ENCODE measurements around the gene CELF4. TPM values are rescaled to one million over a fixed set of nuclear protein-coding genes. Genes with fewer than 3 reads are reported as not detected.

CELF4 gene
- total RNA-seq, 1 donor from 2014 or later = 2.3 TPM

DNA sequence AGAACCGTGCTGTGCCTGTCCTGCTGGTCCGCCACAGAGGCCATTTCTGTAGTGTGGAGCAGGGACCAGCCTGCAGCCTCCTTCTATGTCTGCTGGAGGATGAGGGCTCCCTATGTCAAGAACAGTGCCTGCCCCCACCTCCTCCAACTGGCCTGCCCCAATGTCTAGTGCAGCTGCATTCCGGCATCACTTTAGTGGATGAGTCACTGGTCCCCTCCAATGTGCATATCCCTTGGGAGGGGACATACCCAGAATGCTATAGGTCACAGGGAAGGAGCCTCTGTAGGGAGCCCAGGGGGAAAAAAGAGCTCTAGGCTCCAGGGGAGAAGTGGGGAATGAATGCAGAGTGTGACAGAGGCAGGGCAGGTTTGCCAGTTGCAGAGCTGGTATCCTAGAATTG is 219.6 kb downstream of the CELF4 start:
- Mint-ChIP-seq H3K27ac (no peak overlapping the region), H3K36me3 (no peaks in the 10 kb centered on the region), H3K27me3 (ENCODE audit: low read depth) (peaks cover 47% of the 10 kb centered on the region), H3K4me3 (no peak overlapping the region), H3K4me1 (no peaks in the 10 kb centered on the region), H3K9me3 (no peaks in the 10 kb centered on the region)
- DNase-seq (ENCODE audit: low spot score in 2 of 2, unreplicated experiment in 2 of 2) = no peak
- TF ChIP-seq, protein P1, sequence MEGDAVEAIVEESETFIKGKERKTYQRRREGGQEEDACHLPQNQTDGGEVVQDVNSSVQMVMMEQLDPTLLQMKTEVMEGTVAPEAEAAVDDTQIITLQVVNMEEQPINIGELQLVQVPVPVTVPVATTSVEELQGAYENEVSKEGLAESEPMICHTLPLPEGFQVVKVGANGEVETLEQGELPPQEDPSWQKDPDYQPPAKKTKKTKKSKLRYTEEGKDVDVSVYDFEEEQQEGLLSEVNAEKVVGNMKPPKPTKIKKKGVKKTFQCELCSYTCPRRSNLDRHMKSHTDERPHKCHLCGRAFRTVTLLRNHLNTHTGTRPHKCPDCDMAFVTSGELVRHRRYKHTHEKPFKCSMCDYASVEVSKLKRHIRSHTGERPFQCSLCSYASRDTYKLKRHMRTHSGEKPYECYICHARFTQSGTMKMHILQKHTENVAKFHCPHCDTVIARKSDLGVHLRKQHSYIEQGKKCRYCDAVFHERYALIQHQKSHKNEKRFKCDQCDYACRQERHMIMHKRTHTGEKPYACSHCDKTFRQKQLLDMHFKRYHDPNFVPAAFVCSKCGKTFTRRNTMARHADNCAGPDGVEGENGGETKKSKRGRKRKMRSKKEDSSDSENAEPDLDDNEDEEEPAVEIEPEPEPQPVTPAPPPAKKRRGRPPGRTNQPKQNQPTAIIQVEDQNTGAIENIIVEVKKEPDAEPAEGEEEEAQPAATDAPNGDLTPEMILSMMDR (IDR thresholded peaks at IDR 0.05; ENCODE audit: unreplicated experiment) = no peak

DNA sequence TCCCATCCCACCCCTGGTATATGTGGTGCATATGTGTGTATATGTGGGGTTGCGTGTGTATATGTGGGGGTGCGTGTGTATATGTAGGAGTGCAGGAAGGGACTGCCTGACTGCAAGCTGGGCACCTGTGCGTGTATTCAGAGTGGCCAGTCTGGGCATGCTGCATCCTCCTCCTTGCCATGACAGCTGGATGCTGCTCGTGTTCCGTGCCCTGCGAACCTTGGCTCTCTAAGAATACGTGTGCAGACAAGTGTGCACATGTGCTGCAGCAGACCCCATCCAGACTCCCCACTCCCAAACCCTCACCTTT is 222.1 kb downstream of the CELF4 start:
- H3K9me3 Mint-ChIP-seq = no peaks in the 10 kb centered on the region
- no peaks in the 10 kb centered on the region for H3K4me1 Mint-ChIP-seq
- DNase-seq (ENCODE audit: low spot score in 2 of 2, unreplicated experiment in 2 of 2) = no peak
- H3K27me3 Mint-ChIP-seq (ENCODE audit: low read depth) = peaks cover 67% of the 10 kb centered on the region
- no peak overlapping the region for H3K27ac Mint-ChIP-seq
- H3K4me3 Mint-ChIP-seq = no peak overlapping the region
- H3K36me3 Mint-ChIP-seq = no peaks in the 10 kb centered on the region
- TF ChIP-seq, protein P1 (IDR thresholded peaks at IDR 0.05; ENCODE audit: unreplicated experiment) = no peak

DNA sequence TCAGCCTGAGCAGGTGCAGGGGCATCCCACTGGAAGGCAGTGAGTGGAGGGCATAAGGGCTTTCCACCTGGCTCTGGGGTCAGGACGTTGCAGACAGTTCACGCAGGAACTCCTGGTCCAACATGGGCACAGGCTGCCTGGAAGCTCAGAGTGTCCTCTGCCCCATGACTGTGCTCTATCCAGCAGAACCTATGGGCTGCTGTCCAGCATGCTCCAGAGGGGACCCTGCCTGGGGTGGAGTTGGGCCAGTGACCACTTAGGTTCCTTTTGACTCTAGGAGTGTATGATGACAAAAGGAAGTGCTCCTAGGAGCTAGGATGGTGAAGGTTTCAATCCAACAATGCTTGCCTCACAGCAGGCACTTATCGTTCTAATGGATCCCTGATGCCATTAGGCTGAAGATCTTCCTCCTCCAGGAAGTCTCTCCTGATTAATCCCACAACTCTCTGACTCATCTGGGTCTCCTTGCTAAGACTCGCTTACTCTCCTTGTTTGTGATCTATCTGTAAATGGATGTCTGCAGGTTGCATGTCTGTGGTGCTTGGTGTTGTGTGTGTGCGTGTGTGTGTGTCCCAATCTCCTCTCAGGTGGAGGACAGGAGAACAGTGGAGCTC is 224.0 kb downstream of the CELF4 start:
- H3K36me3 Mint-ChIP-seq = no peaks in the 10 kb centered on the region
- no peaks in the 10 kb centered on the region for H3K9me3 Mint-ChIP-seq
- TF ChIP-seq, protein P1 (IDR thresholded peaks at IDR 0.05; ENCODE audit: unreplicated experiment) = no peak
- peaks cover 58% of the 10 kb centered on the region for H3K27me3 Mint-ChIP-seq (ENCODE audit: low read depth)
- no peaks in the 10 kb centered on the region for H3K4me1 Mint-ChIP-seq
- no peak for DNase-seq (ENCODE audit: low spot score in 2 of 2, unreplicated experiment in 2 of 2)
- no peak overlapping the region for H3K27ac Mint-ChIP-seq
- no peak overlapping the region for H3K4me3 Mint-ChIP-seq

DNA sequence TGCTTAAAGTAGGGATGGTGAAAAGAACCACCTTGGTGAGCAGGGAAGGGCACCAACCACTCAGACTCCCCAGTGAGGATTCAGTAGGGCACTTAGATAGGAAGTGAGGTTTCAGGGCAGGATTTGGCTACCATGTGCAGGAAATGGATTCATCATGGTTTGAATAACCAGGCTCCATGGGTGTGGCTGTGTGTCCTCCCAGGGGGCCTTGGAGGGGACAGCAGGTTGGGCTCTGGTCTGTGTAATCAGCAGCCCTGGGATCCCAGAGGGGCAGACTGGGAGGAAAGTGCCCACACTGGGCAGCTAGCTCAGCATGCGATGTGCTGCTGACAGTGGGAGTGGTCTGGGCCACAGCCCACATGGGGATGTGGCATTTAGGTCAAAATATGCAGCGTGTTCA is 224.6 kb downstream of the CELF4 start:
- Mint-ChIP-seq H3K27me3 (ENCODE audit: low read depth) (peaks cover 52% of the 10 kb centered on the region), H3K27ac (no peak overlapping the region), H3K9me3 (no peaks in the 10 kb centered on the region), H3K4me1 (peaks cover 1% of the 10 kb centered on the region), H3K36me3 (no peaks in the 10 kb centered on the region), H3K4me3 (no peak overlapping the region)
- DNase-seq (ENCODE audit: low spot score in 2 of 2, unreplicated experiment in 2 of 2) = no peak
- TF ChIP-seq, protein P1 (IDR thresholded peaks at IDR 0.05; ENCODE audit: unreplicated experiment) = no peak

DNA sequence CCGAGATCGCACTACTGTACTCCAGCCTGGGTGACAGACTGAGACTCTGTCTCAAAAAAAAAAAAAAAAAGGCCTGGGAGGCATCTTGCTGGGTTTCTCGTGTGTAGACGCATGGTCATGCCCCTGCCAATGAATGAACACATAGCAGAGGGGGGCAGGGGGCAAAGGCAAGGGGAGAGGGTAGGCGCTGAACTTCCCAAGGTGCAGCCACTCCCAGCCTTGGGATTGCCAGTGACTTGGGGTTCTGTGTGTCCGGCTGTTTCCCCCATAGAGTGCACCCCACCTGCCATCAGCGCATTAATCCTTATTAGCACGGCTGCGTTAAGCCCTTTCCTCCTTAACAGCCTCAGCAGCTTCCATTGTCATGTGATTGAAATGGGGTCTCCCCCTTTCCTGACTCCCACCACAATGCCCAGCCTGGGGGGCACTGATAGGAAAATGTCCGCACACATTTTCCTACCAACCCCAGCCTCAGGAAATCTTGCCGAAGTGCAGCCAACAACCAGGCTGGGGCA is 225.8 kb downstream of the CELF4 start:
- Mint-ChIP-seq H3K27me3 (ENCODE audit: low read depth) (peaks cover 40% of the 10 kb centered on the region), H3K4me1 (peaks cover 14% of the 10 kb centered on the region), H3K4me3 (no peak overlapping the region), H3K27ac (no peak overlapping the region), H3K36me3 (no peaks in the 10 kb centered on the region), H3K9me3 (no peaks in the 10 kb centered on the region)
- no peak for DNase-seq (ENCODE audit: low spot score in 2 of 2, unreplicated experiment in 2 of 2)
- TF ChIP-seq, protein P1 (IDR thresholded peaks at IDR 0.05; ENCODE audit: unreplicated experiment) = no peak

All from mesothelial cell of epicardium (in vitro differentiated cells).